ENCODE data around the gene ZPR1. TPM values are rescaled to one million over a fixed set of nuclear protein-coding genes. Genes with fewer than 3 reads are reported as not detected.
A peak's percentile ranks its signal among the peaks of the same experiment; 100 is the strongest.

Gene ZPR1
- total RNA-seq, 1 experiment from 2014 or later, result 105 TPM

- no peak overlapping the region for H3K27ac Mint-ChIP-seq (ENCODE audit: low read depth, unreplicated experiment)
- BruUV-seq (replicated peaks), result no TSS peak
- H3K36me3 Mint-ChIP-seq (ENCODE audit: insufficient read depth, unreplicated experiment), result no peaks in the 10 kb centered on the region
- H3K4me1 Mint-ChIP-seq (ENCODE audit: insufficient read depth, unreplicated experiment), result peaks cover 7% of the 10 kb centered on the region
- CTCF ChIA-PET, result interaction anchor here (0.6 to 1.3 kb wide), 2 partner anchors 81 to 99 kb away, joined by 3 to 6 read pairs; no protein-coding TSS in a partner anchor
- TF ChIP-seq CTCF (IDR thresholded peaks at IDR 0.05; ENCODE audit: unreplicated experiment), result peak; percentile 13
- peak; percentile 16 for DNase-seq (ENCODE audit: unreplicated experiment)
- H3K9me3 Mint-ChIP-seq (ENCODE audit: unreplicated experiment), result no peaks in the 10 kb centered on the region
- no peak overlapping the region for H3K4me3 Mint-ChIP-seq (ENCODE audit: unreplicated experiment)
- POLR2A ChIA-PET, result no interaction called here
- no peaks in the 10 kb centered on the region for H3K27me3 Mint-ChIP-seq (ENCODE audit: insufficient read depth, unreplicated experiment)
- intact Hi-C loops (cut with micrococcal nuclease), result no loop called here
Measured at GRCh38 chr11:116736763-116737162, 51.1 kb downstream of the ZPR1 start.

- H3K9me3 Mint-ChIP-seq (ENCODE audit: unreplicated experiment), result no peaks in the 10 kb centered on the region
- H3K4me1 Mint-ChIP-seq (ENCODE audit: insufficient read depth, unreplicated experiment), result peaks cover 7% of the 10 kb centered on the region
- TF ChIP-seq CTCF (IDR thresholded peaks at IDR 0.05; ENCODE audit: unreplicated experiment), result no peak
- DNase-seq (ENCODE audit: unreplicated experiment), result no peak
- no peaks in the 10 kb centered on the region for H3K36me3 Mint-ChIP-seq (ENCODE audit: insufficient read depth, unreplicated experiment)
- CTCF ChIA-PET, result interaction anchor here (0.7 to 5.1 kb wide), 13 partner anchors 9 to 383 kb away, joined by 3 to 34 read pairs (median 9); partner anchors contain the start of gene APOA1
- H3K27ac Mint-ChIP-seq (ENCODE audit: low read depth, unreplicated experiment), result no peak overlapping the region
- H3K4me3 Mint-ChIP-seq (ENCODE audit: unreplicated experiment), result no peak overlapping the region
- POLR2A ChIA-PET, result no interaction called here
- intact Hi-C loops (cut with micrococcal nuclease), result loop anchor here (2.0 to 5.0 kb wide), 2 partner anchors 103 to 493 kb away; partner anchors contain the start of gene APOA1
- H3K27me3 Mint-ChIP-seq (ENCODE audit: insufficient read depth, unreplicated experiment), result no peaks in the 10 kb centered on the region
- no TSS peak for BruUV-seq (replicated peaks)
Measured at GRCh38 chr11:116733969-116734508, 53.8 kb downstream of the ZPR1 start.

GRCh38 chr11:116733043-116733755 lies 54.6 kb downstream of the ZPR1 start:
- no peaks in the 10 kb centered on the region for H3K9me3 Mint-ChIP-seq (ENCODE audit: unreplicated experiment)
- no peaks in the 10 kb centered on the region for H3K36me3 Mint-ChIP-seq (ENCODE audit: insufficient read depth, unreplicated experiment)
- H3K4me3 Mint-ChIP-seq (ENCODE audit: unreplicated experiment), result no peak overlapping the region
- H3K27ac Mint-ChIP-seq (ENCODE audit: low read depth, unreplicated experiment), result no peak overlapping the region
- no peaks in the 10 kb centered on the region for H3K27me3 Mint-ChIP-seq (ENCODE audit: insufficient read depth, unreplicated experiment)
- H3K4me1 Mint-ChIP-seq (ENCODE audit: insufficient read depth, unreplicated experiment), result peaks cover 7% of the 10 kb centered on the region
- CTCF ChIA-PET, result interaction anchor here (0.6 to 5.1 kb wide), 24 partner anchors 10 to 1442 kb away, joined by 3 to 34 read pairs (median 4); partner anchors contain the start of gene APOA1
- intact Hi-C loops (cut with micrococcal nuclease), result loop anchor here (2.0 to 5.0 kb wide), 2 partner anchors 104 to 494 kb away; partner anchors contain the start of gene APOA1
- POLR2A ChIA-PET, result interaction anchor here (0.7 kb wide), 1 partner anchor 9 kb away, joined by 3 read pairs; no protein-coding TSS in a partner anchor
- BruUV-seq (replicated peaks), result no TSS peak
- TF ChIP-seq CTCF (IDR thresholded peaks at IDR 0.05; ENCODE audit: unreplicated experiment), result no peak
- no peak for DNase-seq (ENCODE audit: unreplicated experiment)
